ENCODE results near the gene PEX11B. TPM values are rescaled to one million over a fixed set of nuclear protein-coding genes. Genes with fewer than 3 reads are reported as not detected.

Gene PEX11B
- total RNA-seq, 2 experiments from 2014 or later, result 11.6 to 13.2 TPM

- peak; percentile 70 for ATAC-seq (ENCODE audit: poor library complexity)
Observed at GRCh38 chr1:145891587-145892485, 26.7 kb downstream of the PEX11B start.

GRCh38 chr1:145891143-145891542 is 27.4 kb downstream of the PEX11B start:
- no peaks in the 10 kb centered on the region for H3K9me3 Mint-ChIP-seq
- intact Hi-C loops (cut with DNase I, micrococcal nuclease), result loop anchor here in 1 of 2 experiments (1.0 kb wide), 1 partner anchor 122 kb away; no protein-coding TSS in a partner anchor
- POLR2A ChIA-PET, result interaction anchor here (0.9 to 1.5 kb wide), 5 partner anchors 36 to 147 kb away, joined by 3 to 6 read pairs (median 3); partner anchors contain the start of genes ANKRD34A, POLR3GL and RBM8A

More at GRCh38 chr1:145891587-145892485, 26.7 kb downstream of the PEX11B start:
- DNase-seq, result peak; percentile 18 to 70 (median 40)
- Mint-ChIP-seq H3K27ac (no peak overlapping the region), H3K4me1 (ENCODE audit: low read depth) (no peaks in the 10 kb centered on the region), H3K27me3 (no peaks in the 10 kb centered on the region), H3K36me3 (ENCODE audit: low read depth) (peaks cover 5% of the 10 kb centered on the region), H3K4me3 (no peak overlapping the region), H3K9me3 (no peaks in the 10 kb centered on the region)
- CTCF ChIA-PET, result interaction anchor here (0.6 to 2.3 kb wide), 20 partner anchors 9 to 140 kb away, joined by 3 to 15 read pairs (median 3); partner anchors contain the start of genes ANKRD34A, ITGA10, LIX1L and PIAS3
- no peaks in the 10 kb centered on the region for H3K9me3 ChIP-seq (ENCODE audit: control insufficient read depth in 1 of 2, insufficient read depth in 1 of 2, low read length in 2 of 2)
- H3K36me3 ChIP-seq (ENCODE audit: insufficient read depth, low read length), result no peaks in the 10 kb centered on the region
- H3K27me3 ChIP-seq (ENCODE audit: control insufficient read depth in 1 of 2, insufficient read depth in 2 of 2, low read length in 2 of 2), result no peaks in the 10 kb centered on the region
- H3K4me3 ChIP-seq (ENCODE audit: low read length), result no peak overlapping the region
- peak; percentile 82 for TF ChIP-seq CTCF (IDR thresholded peaks at IDR 0.05)
- no peak overlapping the region for H3K27ac ChIP-seq (ENCODE audit: low read depth in 1 of 2, low read length in 2 of 2)
- H3K4me1 ChIP-seq (ENCODE audit: insufficient read depth, low read length), result no peaks in the 10 kb centered on the region
- intact Hi-C loops (cut with DNase I, micrococcal nuclease), result loop anchor here (1.0 kb wide), 1 partner anchor 121 kb away; no protein-coding TSS in a partner anchor
- POLR2A ChIA-PET, result interaction anchor here (0.9 to 1.5 kb wide), 6 partner anchors 33 to 146 kb away, joined by 3 to 6 read pairs (median 4); partner anchors contain the start of genes ANKRD34A, PIAS3, POLR3GL and RBM8A

More at GRCh38 chr1:145891143-145891542, 27.4 kb downstream of the PEX11B start:
- Histone ChIP-seq H3K4me1 (ENCODE audit: insufficient read depth, low read length) (peaks cover 4% of the 10 kb centered on the region), H3K27me3 (ENCODE audit: control insufficient read depth in 1 of 2, insufficient read depth in 2 of 2, low read length in 2 of 2) (no peaks in the 10 kb centered on the region), H3K4me3 (ENCODE audit: low read length) (no peak overlapping the region), H3K9me3 (ENCODE audit: control insufficient read depth in 1 of 2, insufficient read depth in 1 of 2, low read length in 2 of 2) (no peaks in the 10 kb centered on the region), H3K27ac (ENCODE audit: low read depth in 1 of 2, low read length in 2 of 2) (no peak overlapping the region), H3K36me3 (ENCODE audit: insufficient read depth, low read length) (no peaks in the 10 kb centered on the region)
- H3K4me1 Mint-ChIP-seq (ENCODE audit: low read depth), result peaks cover 3% of the 10 kb centered on the region
- ATAC-seq (ENCODE audit: poor library complexity), result no peak
- no peak for DNase-seq
- TF ChIP-seq CTCF (IDR thresholded peaks at IDR 0.05), result no peak
- H3K4me3 Mint-ChIP-seq, result no peak overlapping the region
- no peak overlapping the region for H3K27ac Mint-ChIP-seq
- no peaks in the 10 kb centered on the region for H3K27me3 Mint-ChIP-seq
- H3K36me3 Mint-ChIP-seq (ENCODE audit: low read depth), result no peaks in the 10 kb centered on the region
- CTCF ChIA-PET, result interaction anchor here (0.6 to 2.3 kb wide), 14 partner anchors 9 to 129 kb away, joined by 3 to 15 read pairs (median 4); partner anchors contain the start of genes ANKRD34A, LIX1L, PIAS3 and POLR3GL

Measured in CD4-positive, alpha-beta T cell (primary cell).